H1 (cell line): ENCODE data around the gene MAPT. TPM values are rescaled to one million over a fixed set of nuclear protein-coding genes. Genes with fewer than 3 reads are reported as not detected.

ENCODE experiments used
- CHD2 ChIP-seq: IDR thresholded peaks from 2 replicates; pipeline ENCODE4 v1.6.1; 2012; ENCODE audit warnings: low read length, improper control_type of control experiment
- GTF2F1 ChIP-seq: IDR thresholded peaks from 2 replicates; pipeline ENCODE4 v1.6.1; 2012; ENCODE audit warnings: low read depth, low read length, improper control_type of control experiment, borderline replicate concordance
- RNF2 ChIP-seq: fragments of 200-900, 300-1000 bp; sonication (generic); IDR thresholded peaks from 2 replicates; pipeline ENCODE4 v1.7.1; 2016; ENCODE audit warnings: borderline replicate concordance, low read depth, mild to moderate bottlenecking, antibody characterized with exemption, low read length; ENCODE audit not compliant: poor library complexity, severe bottlenecking; ENCODE audit errors: missing control alignments
- SRF ChIP-seq: IDR thresholded peaks from 2 replicates; pipeline ENCODE4 v1.6.1; 2011; ENCODE audit warnings: mild to moderate bottlenecking, low read depth, low read length, moderate library complexity
- TBP ChIP-seq: IDR thresholded peaks from 2 replicates; pipeline ENCODE4 v1.6.1; 2011; ENCODE audit warnings: low read depth, low read length, improper control_type of control experiment
- polyA plus RNA-seq, 7 experiments: library from polyadenylated mRNA; depleted of rRNA in 3 of 7; stranded (reverse) in 5 of 7; unstranded in 2 of 7; fragments of >200 nt in 5 of 7; fragments of 200-250 nt in 2 of 7; gene quantifications; 1 replicate in 5 of 7; 2 replicates in 1 of 7; 4 replicates in 1 of 7; pipeline versions ENCODE4 v1.2.1 to v1.2.3, GENCODE V29; 2011 to 2013; ENCODE audit warnings: missing spikeins in 2 of 7, mixed read lengths in 2 of 7
- total RNA-seq: library from RNA; stranded (reverse); fragmentation: NEBNext Ultra II Directional; extraction: Animal tissue kit (Norgen Biotek cat#: 25700); gene quantifications from 2 replicates; pipeline ENCODE4 v1.2.1, GENCODE V29; 2021
- TF ChIP-seq, protein P1 (sequence below): fragments of 300-600 bp; sonication (generic); IDR thresholded peaks from 2 replicates; pipeline ENCODE4 v1.7.1; 2012; ENCODE audit warnings: low read length, moderate library complexity, mild to moderate bottlenecking, inconsistent platforms; ENCODE audit not compliant: insufficient replicate concordance

Gene MAPT
- total and polyA plus RNA-seq, 2 of the 8 experiments (the other 6 are each of a cell fraction or from before 2014, with no cell fraction given), result 0.54 to 1.7 TPM

DNA sequence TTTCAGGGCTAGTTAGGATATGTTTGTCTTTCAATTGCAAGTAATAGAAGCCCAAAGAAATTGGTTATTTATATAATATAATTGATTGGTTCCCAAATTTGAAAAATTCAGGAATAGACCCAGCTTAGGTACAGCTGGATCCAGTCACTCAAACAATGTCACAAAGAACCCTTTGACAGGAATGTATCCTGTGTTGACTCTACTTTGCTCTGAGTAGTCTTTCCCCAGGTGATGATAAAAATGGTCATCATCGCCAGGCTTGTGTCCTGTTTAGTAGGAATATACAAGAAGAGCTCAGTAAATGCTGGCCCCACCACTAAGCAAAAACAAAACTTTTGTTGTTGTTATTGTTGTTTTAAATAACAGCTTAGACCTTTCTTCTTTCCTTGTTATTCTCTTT is 35.0 kb downstream of the MAPT start (continued):
- TF ChIP-seq, protein P1, sequence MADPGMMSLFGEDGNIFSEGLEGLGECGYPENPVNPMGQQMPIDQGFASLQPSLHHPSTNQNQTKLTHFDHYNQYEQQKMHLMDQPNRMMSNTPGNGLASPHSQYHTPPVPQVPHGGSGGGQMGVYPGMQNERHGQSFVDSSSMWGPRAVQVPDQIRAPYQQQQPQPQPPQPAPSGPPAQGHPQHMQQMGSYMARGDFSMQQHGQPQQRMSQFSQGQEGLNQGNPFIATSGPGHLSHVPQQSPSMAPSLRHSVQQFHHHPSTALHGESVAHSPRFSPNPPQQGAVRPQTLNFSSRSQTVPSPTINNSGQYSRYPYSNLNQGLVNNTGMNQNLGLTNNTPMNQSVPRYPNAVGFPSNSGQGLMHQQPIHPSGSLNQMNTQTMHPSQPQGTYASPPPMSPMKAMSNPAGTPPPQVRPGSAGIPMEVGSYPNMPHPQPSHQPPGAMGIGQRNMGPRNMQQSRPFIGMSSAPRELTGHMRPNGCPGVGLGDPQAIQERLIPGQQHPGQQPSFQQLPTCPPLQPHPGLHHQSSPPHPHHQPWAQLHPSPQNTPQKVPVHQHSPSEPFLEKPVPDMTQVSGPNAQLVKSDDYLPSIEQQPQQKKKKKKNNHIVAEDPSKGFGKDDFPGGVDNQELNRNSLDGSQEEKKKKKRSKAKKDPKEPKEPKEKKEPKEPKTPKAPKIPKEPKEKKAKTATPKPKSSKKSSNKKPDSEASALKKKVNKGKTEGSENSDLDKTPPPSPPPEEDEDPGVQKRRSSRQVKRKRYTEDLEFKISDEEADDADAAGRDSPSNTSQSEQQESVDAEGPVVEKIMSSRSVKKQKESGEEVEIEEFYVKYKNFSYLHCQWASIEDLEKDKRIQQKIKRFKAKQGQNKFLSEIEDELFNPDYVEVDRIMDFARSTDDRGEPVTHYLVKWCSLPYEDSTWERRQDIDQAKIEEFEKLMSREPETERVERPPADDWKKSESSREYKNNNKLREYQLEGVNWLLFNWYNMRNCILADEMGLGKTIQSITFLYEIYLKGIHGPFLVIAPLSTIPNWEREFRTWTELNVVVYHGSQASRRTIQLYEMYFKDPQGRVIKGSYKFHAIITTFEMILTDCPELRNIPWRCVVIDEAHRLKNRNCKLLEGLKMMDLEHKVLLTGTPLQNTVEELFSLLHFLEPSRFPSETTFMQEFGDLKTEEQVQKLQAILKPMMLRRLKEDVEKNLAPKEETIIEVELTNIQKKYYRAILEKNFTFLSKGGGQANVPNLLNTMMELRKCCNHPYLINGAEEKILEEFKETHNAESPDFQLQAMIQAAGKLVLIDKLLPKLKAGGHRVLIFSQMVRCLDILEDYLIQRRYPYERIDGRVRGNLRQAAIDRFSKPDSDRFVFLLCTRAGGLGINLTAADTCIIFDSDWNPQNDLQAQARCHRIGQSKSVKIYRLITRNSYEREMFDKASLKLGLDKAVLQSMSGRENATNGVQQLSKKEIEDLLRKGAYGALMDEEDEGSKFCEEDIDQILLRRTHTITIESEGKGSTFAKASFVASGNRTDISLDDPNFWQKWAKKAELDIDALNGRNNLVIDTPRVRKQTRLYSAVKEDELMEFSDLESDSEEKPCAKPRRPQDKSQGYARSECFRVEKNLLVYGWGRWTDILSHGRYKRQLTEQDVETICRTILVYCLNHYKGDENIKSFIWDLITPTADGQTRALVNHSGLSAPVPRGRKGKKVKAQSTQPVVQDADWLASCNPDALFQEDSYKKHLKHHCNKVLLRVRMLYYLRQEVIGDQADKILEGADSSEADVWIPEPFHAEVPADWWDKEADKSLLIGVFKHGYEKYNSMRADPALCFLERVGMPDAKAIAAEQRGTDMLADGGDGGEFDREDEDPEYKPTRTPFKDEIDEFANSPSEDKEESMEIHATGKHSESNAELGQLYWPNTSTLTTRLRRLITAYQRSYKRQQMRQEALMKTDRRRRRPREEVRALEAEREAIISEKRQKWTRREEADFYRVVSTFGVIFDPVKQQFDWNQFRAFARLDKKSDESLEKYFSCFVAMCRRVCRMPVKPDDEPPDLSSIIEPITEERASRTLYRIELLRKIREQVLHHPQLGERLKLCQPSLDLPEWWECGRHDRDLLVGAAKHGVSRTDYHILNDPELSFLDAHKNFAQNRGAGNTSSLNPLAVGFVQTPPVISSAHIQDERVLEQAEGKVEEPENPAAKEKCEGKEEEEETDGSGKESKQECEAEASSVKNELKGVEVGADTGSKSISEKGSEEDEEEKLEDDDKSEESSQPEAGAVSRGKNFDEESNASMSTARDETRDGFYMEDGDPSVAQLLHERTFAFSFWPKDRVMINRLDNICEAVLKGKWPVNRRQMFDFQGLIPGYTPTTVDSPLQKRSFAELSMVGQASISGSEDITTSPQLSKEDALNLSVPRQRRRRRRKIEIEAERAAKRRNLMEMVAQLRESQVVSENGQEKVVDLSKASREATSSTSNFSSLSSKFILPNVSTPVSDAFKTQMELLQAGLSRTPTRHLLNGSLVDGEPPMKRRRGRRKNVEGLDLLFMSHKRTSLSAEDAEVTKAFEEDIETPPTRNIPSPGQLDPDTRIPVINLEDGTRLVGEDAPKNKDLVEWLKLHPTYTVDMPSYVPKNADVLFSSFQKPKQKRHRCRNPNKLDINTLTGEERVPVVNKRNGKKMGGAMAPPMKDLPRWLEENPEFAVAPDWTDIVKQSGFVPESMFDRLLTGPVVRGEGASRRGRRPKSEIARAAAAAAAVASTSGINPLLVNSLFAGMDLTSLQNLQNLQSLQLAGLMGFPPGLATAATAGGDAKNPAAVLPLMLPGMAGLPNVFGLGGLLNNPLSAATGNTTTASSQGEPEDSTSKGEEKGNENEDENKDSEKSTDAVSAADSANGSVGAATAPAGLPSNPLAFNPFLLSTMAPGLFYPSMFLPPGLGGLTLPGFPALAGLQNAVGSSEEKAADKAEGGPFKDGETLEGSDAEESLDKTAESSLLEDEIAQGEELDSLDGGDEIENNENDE, result no peak
- TF ChIP-seq RNF2 (no peak), CHD2 (no peak), SRF (no peak), GTF2F1 (no peak), TBP (no peak)
